HG03521 (cell line): Measurements from ENCODE around the gene NCSTN.
A peak's percentile ranks its signal among the peaks of the same experiment; 100 is the strongest.

Experiments
- ATAC-seq: cut with Tn5 transposase; IDR thresholded peaks from one replicate; pipeline ENCODE4 v1.9.1; 2021; ENCODE audit warnings: mild to moderate bottlenecking, moderate library complexity; ENCODE audit not compliant: unreplicated experiment

NCSTN gene

DNA sequence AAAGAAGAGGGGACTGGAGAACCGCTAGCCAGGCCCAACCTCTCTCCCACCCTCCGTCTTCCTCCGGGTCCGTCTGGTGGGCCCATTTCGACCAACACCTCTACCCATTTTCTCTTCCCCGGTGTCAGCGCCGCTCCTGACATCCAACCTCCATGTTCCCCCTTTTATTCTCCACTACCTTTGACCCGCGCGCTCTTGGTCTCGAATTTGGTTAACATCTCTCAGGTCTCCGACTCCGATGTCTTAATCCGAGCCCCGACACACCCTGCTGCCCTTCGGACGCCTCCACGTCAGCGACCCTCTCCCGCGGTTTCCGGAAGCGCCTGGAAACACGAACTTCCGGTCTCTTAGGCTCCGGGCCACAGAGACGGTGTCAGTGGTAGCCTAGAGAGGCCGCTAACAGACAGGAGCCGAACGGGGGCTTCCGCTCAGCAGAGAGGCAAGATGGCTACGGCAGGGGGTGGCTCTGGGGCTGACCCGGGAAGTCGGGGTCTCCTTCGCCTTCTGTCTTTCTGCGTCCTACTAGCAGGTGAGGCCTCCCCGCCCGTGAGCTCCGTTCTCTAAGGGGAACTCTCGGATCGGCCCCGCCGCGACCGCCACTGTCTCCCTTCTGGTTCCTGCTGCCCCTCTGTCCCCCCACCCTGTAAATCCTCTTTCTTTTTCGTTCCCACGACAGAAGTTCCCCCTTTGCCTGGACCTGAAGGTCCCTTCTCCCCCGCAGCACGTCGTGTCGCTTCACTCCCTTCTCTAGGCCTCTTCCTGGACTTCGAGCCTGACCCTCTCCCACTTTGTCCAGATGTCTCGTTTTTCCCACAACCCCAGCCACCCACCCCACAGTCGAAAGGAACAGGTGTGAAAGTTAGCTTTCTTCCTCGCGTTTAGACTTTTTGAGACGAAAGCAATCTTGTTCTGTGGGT is at the start of gene NCSTN, which contains the start of gene COPA:
NCSTN (plus strand) TSS at position 431 of the 917 bp plus-strand sequence; CDS start at position 445, 14 bp downstream.
COPA (minus strand) TSS at position 298 of the 917 bp plus-strand sequence; CDS start at position 218, 80 bp downstream.
- peak; percentile 94 for ATAC-seq

DNA sequence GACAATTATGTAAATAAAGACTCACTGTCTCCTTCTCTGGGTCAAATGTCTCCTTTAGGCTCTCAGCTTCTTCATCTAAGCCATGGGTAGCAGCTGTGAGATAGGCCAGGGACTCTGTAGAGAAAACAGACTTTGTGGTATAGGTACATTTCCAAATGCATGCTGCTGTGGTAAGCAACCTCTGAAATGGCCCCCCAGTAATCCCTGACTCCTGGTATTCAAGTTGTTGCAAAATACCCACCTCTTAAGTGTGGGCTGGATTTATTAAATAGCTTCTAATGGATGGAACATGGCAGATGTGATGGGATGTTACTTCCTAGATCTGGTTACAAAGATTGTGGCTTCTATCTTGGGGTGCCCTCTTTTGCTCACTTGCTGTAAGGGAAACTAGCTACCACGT is 47.1 kb upstream of the NCSTN start:
- ATAC-seq: no peak

DNA sequence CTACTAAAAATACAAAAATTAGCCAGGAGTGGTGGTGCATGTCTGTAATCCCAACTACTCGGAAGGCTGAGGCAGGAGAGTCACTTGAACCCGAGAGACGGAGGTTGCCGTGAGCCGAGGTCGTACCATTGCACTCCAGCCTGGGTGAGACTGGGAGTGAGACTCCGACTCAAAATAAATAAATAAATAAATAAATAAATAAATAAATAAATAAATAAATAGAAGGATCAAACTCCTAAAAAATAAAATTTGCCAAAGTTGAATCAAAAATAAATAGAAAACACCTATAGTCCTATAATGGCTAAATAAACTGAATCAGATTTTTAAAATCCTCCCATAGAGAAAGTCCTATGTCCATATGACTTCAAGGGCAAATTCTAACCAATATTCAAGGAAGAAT is 43.0 kb upstream of the NCSTN start:
- ATAC-seq: no peak

DNA sequence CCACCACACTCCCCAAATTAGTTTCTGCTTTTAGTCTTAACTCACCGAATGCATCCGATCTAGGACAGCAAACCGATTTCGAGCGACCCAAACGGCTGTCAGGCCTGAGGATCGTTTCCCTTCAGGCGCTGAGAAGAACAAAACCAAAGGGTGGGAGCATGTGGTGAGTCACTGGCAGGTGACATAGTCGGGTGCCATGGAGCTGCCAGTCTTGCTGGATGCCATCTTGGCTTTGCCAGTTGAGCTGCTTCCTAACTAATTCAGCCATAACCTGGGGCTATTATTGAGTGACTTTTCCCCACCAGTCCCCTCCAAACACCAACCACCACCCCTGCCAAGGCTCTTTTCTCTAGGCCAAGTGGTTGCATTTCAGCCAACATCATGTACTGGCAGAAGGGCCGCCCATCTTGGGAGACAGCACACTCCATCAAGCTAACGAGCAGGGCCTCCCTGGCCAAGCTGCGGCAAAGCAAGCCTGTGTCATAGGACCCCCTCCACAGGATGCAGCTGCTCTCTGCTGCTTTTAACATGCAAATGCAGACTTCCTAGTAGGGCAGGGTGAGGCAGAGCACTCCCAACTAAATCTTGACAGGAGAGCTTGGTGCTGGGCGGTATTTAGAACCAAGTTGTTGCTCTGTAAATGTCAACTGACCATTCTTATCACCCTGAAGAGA is 35.9 kb upstream of the NCSTN start:
- no peak for ATAC-seq

DNA sequence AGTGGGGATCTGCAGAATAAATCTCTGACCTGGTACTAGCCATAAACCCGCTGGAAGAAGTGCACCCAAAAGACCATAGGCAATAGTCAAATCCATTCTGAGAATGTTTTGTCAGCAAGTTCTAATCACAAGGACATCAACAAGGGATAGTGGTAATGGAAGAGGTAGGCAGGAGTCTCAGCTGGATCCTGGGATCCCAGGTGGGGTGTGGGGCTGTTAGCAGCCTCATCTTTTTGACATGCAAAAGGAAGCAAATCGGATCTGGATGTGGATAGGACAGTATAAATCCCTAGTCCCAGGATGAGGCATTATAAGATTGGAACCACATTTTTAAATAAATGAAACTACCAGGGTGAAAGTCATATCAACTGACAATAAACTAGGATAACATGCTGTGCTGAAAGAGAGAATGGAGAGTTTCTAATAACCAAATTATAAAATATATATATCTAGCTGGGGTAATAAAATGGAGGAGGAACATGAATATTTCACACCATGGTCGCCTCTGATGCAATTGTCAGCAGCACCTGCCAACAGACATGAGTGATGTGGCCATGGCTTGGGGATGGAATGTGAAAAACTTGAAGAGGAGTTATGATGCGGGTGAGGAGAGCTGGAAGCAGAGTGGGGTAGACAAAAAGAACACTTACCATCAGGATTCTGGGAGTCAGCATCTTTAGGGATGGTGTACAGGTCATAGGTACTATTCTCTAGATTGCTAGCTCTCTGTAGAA is 34.6 kb upstream of the NCSTN start:
- no peak for ATAC-seq

DNA sequence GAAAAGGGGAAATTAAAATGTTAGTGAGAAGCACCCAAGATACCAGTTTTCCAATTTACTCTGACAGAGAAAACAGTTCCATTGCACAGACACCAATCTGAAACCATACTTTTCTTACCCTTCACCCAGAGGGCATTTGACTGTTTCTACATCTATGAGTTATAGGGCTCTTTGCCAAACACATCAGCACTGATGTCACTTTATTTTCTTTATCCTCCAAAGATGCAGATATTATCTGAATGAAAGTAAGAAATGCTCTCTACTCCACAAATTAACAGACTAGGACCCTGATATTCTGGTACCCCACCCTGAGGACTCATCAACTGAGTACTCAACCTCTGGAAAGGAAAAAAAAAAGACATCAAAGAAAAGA is 34.0 kb upstream of the NCSTN start:
- ATAC-seq: no peak

DNA sequence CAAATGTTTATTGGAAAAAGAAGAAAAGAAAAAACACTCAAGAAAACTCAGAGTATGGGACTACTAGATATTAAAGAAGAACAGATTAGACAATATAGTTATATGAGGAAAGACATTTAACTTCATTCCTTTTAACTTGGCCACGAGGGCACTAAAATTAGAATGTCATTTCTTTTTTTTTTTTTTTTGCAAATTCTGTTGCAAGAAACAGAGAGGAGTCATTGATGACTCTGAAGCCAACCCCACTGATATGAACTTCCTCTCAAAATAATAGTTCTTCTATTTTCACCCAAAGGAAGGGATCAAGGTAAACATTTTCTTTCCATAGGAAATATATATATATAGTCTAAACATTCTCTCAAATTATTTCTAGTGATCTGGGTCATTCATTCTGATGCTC is 33.6 kb upstream of the NCSTN start:
- ATAC-seq: no peak

DNA sequence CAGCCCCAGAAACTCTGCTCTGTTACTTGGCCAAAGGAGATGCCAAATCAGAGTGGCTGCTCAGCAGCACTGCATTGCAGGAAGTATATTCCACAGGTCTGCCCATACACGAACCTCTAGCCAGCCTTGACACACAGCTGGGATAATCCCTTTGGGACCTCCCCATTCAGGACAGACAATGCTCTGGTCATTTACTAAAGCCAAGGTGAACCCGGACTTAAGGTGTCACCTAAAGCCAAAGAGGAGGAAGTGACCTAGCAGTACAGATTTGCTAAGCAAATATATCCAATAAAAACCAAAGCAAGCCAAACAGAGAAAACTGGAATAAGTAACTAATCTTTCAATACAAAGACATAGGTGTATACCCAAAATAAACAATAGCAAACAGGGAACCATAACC is 27.8 kb upstream of the NCSTN start:
- ATAC-seq: no peak

DNA sequence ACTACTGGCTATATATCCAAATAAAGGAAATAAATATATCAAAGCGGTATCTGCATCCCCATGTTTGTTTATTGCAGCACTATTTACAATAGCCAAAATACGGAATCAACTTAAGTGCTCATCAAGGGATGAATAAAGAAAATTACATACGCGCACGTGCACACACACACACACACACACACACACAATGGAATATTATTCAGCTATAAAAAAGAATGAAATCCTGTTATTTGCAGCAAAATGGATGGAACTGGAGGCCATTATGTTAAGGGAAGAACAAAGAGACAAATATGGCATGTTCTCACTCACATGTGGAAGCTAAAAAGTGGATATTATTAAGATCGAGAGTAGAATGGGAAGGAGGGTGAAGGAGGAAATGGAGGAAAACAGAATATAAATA is 20.4 kb upstream of the NCSTN start:
- no peak for ATAC-seq

DNA sequence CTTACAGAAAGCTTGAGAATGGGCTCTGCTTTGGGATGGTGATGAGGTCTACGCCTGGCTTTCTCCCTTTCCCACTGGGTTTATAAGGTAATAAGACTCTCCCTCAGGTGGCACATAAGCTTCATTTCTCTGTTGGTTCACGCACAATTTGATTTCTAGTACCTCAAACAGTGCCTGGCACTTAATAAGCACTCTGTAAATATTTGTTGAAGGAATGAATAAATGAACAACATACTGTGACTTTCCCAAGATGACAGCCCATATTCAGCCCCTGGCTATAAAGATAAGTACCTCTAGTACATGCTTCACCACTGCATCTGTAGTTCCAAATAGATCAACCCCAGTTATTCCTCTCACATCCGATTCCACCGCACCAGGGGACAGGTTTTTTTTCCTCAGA is 17.9 kb upstream of the NCSTN start:
- no peak for ATAC-seq

DNA sequence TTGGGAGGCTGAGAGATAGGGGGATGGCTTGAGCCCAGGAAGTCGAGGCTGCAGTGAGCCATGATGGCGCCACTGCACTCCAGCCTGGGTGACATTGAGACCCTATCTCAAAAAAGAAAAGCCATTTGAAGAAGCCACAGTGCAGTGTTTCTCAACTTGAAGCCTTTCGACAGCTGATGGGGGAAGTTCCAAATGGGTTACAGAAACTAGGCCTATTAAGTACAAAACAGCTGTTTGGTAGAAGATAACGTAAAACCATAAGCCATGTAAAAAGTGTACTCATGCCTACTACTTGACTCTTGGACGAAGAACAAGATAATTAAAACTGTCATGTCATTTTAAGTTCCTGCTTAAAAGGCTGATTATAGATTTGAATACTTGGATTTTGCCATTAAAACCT is 16.8 kb upstream of the NCSTN start:
- no peak for ATAC-seq

DNA sequence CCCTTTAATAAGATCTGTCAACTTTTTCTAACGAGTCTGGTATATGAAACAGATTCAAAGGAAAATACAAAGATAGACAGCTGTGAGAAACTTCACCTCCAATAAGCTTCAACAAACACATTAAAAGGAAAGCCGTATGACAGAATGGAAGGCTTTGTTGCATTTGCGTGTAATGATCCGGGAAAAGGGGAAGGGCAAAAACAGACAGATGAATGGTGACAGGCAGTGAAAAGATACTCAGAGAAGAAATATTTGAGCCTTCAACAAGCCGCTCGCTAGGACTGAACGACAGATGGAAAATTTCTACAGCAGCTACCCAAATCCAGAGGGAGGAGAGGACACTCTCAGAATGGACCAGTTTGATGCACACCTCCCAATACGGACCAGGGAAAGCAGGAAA is 15.0 kb upstream of the NCSTN start:
- no peak for ATAC-seq

DNA sequence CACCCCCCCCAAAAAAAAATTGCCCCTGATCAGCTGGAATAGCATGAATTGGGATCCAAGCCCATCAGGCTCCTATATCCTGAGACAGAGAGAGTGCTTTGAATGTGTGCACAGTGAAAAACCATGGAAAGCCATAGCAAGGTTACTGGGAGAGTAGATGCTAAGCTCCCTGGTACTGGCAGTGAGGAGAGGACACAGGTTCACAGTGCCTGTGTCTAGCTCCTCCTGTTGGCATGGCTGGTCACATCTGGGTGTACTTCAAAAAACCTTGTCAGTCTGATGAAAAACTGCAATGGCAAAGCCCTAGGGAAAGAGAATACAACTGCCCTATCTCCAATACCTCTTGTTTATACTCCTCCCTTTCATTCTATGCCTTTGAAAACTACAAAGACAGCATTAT is 13.1 kb upstream of the NCSTN start:
- ATAC-seq: no peak

DNA sequence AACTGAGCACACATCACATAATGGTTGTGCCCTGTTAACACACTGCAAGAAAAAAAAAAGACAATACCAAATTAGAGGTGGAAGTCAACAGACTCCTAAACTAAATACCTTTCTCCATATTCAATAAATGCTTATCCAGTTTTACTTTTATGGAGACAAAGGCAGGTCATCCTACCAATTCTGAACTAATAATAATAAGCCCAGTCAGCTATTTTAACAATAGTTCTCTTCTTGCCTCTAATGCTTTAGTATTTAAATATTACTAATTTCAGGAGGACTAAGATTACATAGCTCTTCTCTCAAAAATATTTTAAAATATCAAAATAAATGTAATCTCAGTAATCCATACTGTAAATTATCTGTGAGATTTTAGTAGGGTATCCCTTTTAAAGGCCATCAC is 10.7 kb upstream of the NCSTN start:
- no peak for ATAC-seq

DNA sequence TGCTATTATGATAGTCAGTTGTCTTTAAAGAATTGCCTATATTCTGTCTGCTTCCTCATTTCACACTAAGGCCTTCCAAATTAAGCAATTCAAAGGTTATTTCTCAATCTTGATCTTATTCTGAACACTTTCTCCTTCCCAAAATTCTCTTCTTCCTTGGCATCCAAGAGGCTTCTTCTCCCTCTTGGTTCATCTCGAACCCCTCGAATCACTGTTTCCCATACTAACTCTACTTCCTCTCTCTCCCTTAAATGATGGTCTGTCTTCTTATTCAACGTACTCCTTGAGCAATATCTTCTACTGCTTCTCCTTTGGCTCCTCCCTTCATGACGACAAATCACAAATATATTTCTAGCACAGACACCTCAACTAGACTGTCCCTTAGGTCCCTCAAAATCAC is 4.6 kb upstream of the NCSTN start:
- ATAC-seq: no peak

DNA sequence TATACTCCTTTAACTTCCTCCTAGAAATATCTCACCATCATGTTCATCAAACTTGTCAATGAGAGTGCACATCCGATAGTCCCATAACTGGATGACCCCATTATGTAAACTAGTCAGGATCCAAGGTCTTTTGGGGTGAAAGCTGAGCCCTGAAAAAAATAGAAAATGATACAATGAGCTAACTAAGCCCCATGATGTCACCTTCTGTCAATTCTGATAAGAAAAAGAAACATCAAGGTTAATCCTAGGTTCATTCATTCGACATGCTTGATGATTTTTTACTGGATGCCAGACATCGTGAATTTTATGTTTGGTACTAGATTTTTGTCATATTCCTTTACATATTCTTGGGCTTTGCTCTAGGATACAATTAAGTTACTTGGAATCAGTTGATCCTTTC is 3.0 kb upstream of the NCSTN start:
- ATAC-seq: no peak

DNA sequence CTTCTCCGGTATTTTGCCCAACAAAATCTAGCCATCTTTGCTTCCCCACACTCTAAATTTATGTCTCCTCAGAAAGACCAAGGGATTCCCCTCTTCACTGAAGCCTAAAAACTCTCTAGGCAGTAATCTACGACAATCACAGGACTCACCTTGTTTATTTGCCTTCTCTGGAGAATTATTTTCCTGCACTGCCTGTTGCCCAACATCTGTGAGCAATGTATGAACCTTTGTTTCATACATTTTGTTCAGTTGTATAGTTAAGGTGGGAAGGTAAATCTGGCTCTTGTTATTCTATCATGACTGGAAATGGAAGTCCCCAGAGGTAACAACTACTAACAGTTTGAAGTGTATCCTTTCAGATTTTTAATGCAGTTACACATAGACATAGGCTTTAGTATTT is 2.3 kb upstream of the NCSTN start:
- ATAC-seq: no peak

DNA sequence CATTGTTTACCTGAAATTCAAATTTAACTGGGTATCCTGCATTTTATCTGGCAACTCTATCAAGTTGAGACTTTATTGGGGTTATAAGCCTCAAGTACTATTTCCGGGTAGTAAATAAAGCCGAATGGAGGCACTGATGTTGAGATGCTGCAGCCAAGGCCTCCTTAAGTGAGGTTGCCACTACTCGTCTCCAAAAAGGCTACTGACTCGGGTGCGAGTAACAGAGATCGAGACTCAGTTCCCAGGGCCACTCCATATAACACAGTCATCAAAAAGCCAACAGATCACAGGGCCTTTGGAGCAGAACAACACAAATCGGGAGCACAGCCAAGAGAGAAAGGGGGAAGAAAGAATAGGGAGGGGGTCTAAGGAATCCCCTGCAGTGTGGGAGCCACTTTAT is 657 bp upstream of the NCSTN start:
- no peak for ATAC-seq

DNA sequence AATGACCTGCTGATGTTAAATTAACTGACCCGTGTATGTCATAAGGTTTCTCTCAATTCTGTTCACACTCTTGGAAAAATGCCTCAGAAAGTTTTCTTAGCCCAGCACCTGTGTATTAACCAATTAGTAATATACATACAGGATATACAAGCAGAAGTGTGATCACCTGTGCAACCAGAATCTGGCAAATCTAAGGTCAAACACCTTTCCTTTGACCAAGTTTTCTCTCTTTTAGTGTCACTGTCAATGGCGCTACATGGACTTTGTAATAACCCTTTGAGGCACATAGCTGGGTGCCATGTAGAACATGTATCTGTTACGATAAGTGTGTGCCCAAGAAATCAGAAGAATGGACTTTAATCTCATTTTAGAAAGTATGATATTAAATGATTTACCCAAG is 1.1 kb downstream of the NCSTN start:
- no peak for ATAC-seq

DNA sequence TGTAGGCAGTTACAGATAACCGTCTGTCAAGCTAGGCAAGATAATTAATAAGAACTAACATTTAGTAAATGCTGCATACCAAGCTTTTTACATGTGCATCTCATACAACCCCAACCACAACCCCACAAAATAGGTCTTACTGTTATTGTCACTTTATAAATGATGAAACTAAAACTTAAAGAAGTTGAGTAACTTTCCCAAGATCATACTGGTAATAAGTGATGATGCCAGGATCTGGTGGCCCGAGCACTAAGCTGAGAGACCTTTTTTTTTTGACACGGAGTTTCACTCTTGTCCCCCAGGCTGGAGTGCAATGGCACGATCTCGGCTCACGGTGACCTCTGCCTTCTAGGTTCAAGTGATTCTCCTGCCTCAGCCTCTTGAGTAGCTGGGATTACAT is 1.8 kb downstream of the NCSTN start:
- no peak for ATAC-seq

DNA sequence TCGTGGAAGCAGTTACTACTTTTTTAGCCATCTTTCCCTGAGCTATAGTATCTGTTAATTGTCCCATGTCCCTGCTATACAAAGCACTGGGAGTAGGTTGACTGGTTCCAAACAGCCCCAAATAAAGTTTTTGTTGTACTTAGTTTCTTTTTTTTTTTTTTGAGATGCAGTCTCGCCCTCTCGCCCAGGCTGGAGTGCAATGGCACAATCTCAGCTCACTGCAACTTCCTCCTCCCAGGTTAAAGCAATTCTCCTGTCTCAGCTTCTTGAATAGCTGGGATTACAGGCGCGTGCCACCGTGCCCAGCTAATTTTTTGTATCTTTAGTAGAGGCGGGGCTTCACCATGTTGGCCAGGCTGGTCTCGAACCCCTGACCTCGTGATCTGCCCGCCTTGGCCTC is 3.3 kb downstream of the NCSTN start:
- ATAC-seq: no peak

DNA sequence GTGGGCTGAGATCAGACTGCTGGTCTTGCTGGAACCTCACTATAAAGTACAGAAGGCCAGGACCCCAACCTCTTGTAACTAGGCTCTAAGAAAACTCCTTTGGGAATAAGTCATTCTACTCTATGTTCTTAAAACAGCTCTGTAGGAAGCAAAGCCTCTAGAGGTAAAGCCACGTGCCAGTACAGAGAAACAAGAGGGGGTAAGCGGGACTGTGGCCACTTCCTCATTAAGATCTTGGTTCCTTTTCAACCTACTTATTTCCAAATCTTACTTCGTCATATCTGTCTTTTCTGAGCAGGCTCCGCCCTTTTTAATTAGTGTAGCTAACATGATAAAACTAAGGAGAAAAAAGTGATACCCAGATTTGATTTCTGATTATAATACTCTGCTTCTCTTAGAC is 3.8 kb downstream of the NCSTN start:
- no peak for ATAC-seq
